Measurements from ENCODE around the gene FAT3. TPM values are rescaled to one million over a fixed set of nuclear protein-coding genes. Genes with fewer than 3 reads are reported as not detected.

Gene FAT3
- total and polyA plus RNA-seq, 9 donors, result 0.39 to 2.8 (median 0.92) TPM

- no peaks in the 10 kb centered on the region for H3K4me1 ChIP-seq (ENCODE audit: insufficient read depth)
- WGBS, 3 donors, result 92 to 94% (median 94%) methylated on average over 4 of the region's 4 CpGs
- TF ChIP-seq, protein P1, sequence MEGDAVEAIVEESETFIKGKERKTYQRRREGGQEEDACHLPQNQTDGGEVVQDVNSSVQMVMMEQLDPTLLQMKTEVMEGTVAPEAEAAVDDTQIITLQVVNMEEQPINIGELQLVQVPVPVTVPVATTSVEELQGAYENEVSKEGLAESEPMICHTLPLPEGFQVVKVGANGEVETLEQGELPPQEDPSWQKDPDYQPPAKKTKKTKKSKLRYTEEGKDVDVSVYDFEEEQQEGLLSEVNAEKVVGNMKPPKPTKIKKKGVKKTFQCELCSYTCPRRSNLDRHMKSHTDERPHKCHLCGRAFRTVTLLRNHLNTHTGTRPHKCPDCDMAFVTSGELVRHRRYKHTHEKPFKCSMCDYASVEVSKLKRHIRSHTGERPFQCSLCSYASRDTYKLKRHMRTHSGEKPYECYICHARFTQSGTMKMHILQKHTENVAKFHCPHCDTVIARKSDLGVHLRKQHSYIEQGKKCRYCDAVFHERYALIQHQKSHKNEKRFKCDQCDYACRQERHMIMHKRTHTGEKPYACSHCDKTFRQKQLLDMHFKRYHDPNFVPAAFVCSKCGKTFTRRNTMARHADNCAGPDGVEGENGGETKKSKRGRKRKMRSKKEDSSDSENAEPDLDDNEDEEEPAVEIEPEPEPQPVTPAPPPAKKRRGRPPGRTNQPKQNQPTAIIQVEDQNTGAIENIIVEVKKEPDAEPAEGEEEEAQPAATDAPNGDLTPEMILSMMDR (IDR thresholded peaks at IDR 0.05), result no peak
- TF ChIP-seq EP300 (IDR thresholded peaks at IDR 0.05) (no peak), POLR2A (IDR thresholded peaks at IDR 0.05) (no peak)
Measured at GRCh38 chr11:92266806-92267205, 42.2 kb downstream of the FAT3 start.

DNA sequence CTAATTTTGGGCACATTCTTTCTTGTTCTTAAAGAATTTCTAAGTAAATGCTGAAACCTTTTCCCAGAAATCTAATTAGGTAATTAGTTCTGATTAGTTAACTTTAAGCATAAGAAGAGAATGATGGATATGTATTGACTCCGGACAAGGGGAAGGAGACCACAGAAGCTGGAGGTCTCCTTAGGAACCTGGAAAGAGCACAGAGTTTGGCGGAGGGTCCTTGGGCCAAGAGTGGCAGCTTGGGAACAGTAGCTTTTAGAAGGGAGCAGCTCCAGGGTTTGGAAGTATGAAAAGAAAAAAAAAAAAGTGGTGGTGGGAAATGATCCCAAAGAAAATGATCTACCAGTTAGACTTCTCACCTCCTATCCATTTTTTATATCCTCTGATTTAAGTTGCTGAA, 42.7 kb downstream of the FAT3 start:
- Histone ChIP-seq H3K27ac (no peak overlapping the region), H3K27me3 (no peaks in the 10 kb centered on the region), H3K36me3 (no peaks in the 10 kb centered on the region), H3K9me3 (no peaks in the 10 kb centered on the region), H3K4me3 (no peak overlapping the region), H3K4me1 (ENCODE audit: insufficient read depth) (no peaks in the 10 kb centered on the region)
- 89 to 94% (median 91%) methylated on average over 2 of the region's 2 CpGs for whole genome bisulfite sequencing, 3 donors
- no peak for DNase-seq
- TF ChIP-seq EP300 (IDR thresholded peaks at IDR 0.05) (no peak), POLR2A (IDR thresholded peaks at IDR 0.05) (no peak)
- TF ChIP-seq, protein P1 (IDR thresholded peaks at IDR 0.05), result no peak
- intact Hi-C loops (cut with DNase I), result no loop called here

More at GRCh38 chr11:92266806-92267205, 42.2 kb downstream of the FAT3 start:
- Histone ChIP-seq H3K9me3 (no peaks in the 10 kb centered on the region), H3K36me3 (no peaks in the 10 kb centered on the region), H3K4me3 (no peak overlapping the region), H3K27ac (no peak overlapping the region), H3K27me3 (no peaks in the 10 kb centered on the region)
- intact Hi-C loops (cut with DNase I), result no loop called here
- DNase-seq, result no peak

GRCh38 chr11:92267968-92268367, 43.4 kb downstream of the FAT3 start:
- intact Hi-C loops (cut with DNase I), result no loop called here
- Histone ChIP-seq H3K36me3 (no peaks in the 10 kb centered on the region), H3K9me3 (no peaks in the 10 kb centered on the region), H3K4me3 (no peak overlapping the region), H3K4me1 (ENCODE audit: insufficient read depth) (no peaks in the 10 kb centered on the region), H3K27ac (no peak overlapping the region), H3K27me3 (no peaks in the 10 kb centered on the region)
- TF ChIP-seq POLR2A (IDR thresholded peaks at IDR 0.05), result no peak
- no peak for TF ChIP-seq EP300 (IDR thresholded peaks at IDR 0.05)
- TF ChIP-seq, protein P1 (IDR thresholded peaks at IDR 0.05), result no peak
- DNase-seq, result no peak

DNA sequence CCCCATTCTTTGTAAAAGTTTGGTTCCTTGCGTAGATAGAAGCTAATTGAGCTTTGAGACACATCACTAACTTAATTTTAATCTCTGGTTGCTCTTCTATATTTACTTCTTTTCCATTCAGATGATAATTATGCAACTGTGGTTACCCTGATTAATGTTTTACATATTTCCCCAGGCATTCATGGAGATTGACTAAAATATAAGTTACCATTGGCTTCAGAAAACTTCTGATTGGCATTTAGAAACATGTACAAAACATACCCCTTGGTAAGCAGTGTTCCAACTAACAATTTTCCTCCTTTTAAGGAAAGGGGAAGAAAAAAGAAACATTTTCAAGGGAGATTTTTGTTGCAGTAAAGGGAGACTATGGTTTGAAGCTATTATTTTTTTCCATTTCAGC, 43.9 kb downstream of the FAT3 start:
- WGBS, 3 donors, result 91 to 93% (median 91%) methylated on average over 1 of the region's 1 CpG
- DNase-seq, result no peak

More for the DNA sequence above, 43.9 kb downstream of the FAT3 start:
- no peak overlapping the region for H3K27ac ChIP-seq
- no peaks in the 10 kb centered on the region for H3K36me3 ChIP-seq
- TF ChIP-seq EP300 (IDR thresholded peaks at IDR 0.05) (no peak), POLR2A (IDR thresholded peaks at IDR 0.05) (no peak)
- TF ChIP-seq, protein P1 (IDR thresholded peaks at IDR 0.05), result no peak
- no peak overlapping the region for H3K4me3 ChIP-seq
- no peaks in the 10 kb centered on the region for H3K27me3 ChIP-seq
- intact Hi-C loops (cut with DNase I), result no loop called here
- no peaks in the 10 kb centered on the region for H3K4me1 ChIP-seq (ENCODE audit: insufficient read depth)
- H3K9me3 ChIP-seq, result no peaks in the 10 kb centered on the region

Data from ovary (tissue), 9 donors.